Left lung (tissue), 10 donors: ENCODE measurements around the gene TROAP. TPM values are rescaled to one million over a fixed set of nuclear protein-coding genes. Genes with fewer than 3 reads are reported as not detected.

Experiments used
- ATAC-seq: fragments of 200-7000 bp; cut with Tn5 transposase; one replicate; pipeline ENCODE4 v1.9.1; 2020; ENCODE audit warnings: moderate library complexity
- DNase-seq, 4 donors: peaks; one replicate each; pipeline ENCODE4 v3.0.0-alpha.2; 2013 to 2020
- H3K27ac ChIP-seq, 2 donors: fragments of 200-600 bp; sonication (generic) in 1 of 2; one replicate each; pipeline versions ENCODE4 v1.5.0 to v1.8.0; 2020 to 2021
- H3K27me3 ChIP-seq, 2 donors: fragments of 200-600 bp; sonication (generic) in 1 of 2; one replicate each; pipeline versions ENCODE4 v1.5.0 to v1.8.0; 2020 to 2021
- H3K36me3 ChIP-seq, 2 donors: fragments of 200-600 bp; sonication (generic) in 1 of 2; one replicate each; pipeline versions ENCODE4 v1.5.0 to v1.8.0; 2020 to 2021
- H3K4me1 ChIP-seq, 2 donors: fragments of 200-600 bp; one replicate each; pipeline ENCODE4 v1.8.0; 2021
- H3K4me3 ChIP-seq, 2 donors: fragments of 200-600 bp; sonication (generic) in 1 of 2; one replicate each; pipeline versions ENCODE4 v1.5.0 to v1.8.0; 2020 to 2021; ENCODE audit warnings: mild to moderate bottlenecking in 1 of 2
- H3K9me3 ChIP-seq, 2 donors: fragments of 200-600 bp; sonication (generic) in 1 of 2; one replicate each; pipeline versions ENCODE4 v1.5.0 to v1.8.0; 2020 to 2021
- CTCF ChIP-seq, 2 donors: fragments of 200-600 bp; sonication (generic) in 1 of 2; IDR thresholded peaks; one replicate each; pipeline versions ENCODE4 v1.5.0 to v1.8.0; 2021; ENCODE audit warnings: antibody characterized with exemption in 2 of 2
- intact Hi-C, 2 donors: fragments of 100-400 bp; cut with DNase I; formaldehyde crosslinking; loops; one replicate each; pipeline versions ENCODE4 v1.11.2 to v1.14.2; 2022
- polyA plus RNA-seq, 6 donors: library from polyadenylated mRNA; unstranded; fragments of 120-200 nt; gene quantifications; one replicate each; pipeline ENCODE4 v1.2.1, GENCODE V29; 2013; ENCODE audit not compliant: insufficient read length in 6 of 6
- total RNA-seq, 2 donors: library from RNA; stranded (reverse); fragmentation: NEBNext Ultra II Directional; extraction: Animal tissue kit (Norgen Biotek cat#: 25700); gene quantifications; one replicate each; pipeline ENCODE4 v1.2.1, GENCODE V29; 2021
- donor health status: DM: no; HTN: yes; CAD: no.
- donor health status: DM: no; HTN: no; CAD: no.

Gene TROAP
- total and polyA plus RNA-seq, 8 donors: 2.4 to 43.2 (median 28.3) TPM

- Histone ChIP-seq H3K27ac (no peak overlapping the region), H3K4me3 (peak overlapping the region in 1 of 2 donors; percentile 37), H3K4me1 (peaks cover 28 to 47% of the 10 kb centered on the region in 2 donors), H3K9me3 (no peaks in the 10 kb centered on the region), H3K27me3 (peaks cover 57 to 98% of the 10 kb centered on the region in 2 donors), H3K36me3 (no peaks in the 10 kb centered on the region)
- no peak for TF ChIP-seq CTCF (IDR thresholded peaks at IDR 0.05)
- ATAC-seq (no peak), DNase-seq (no peak)
- intact Hi-C loops: loop anchor here in 1 of 2 donors (10.0 kb wide), 1 partner anchor 57 kb away; no protein-coding TSS in a partner anchor
Observed at GRCh38 chr12:49341777-49342065, 18.7 kb downstream of the TROAP start.

- DNase-seq (peak; percentile 53 to 94 (median 80)), ATAC-seq (peak; percentile 79)
- no peaks in the 10 kb centered on the region for H3K36me3 ChIP-seq
- peaks cover 57 to 98% of the 10 kb centered on the region in 2 donors for H3K27me3 ChIP-seq
- H3K9me3 ChIP-seq: no peaks in the 10 kb centered on the region
- TF ChIP-seq CTCF (IDR thresholded peaks at IDR 0.05): peak; percentile 71 to 83
- H3K4me3 ChIP-seq: peak overlapping the region; percentile 18 to 37
- intact Hi-C loops: loop anchor here in 1 of 2 donors (10.0 kb wide), 1 partner anchor 57 kb away; no protein-coding TSS in a partner anchor
- no peak overlapping the region for H3K27ac ChIP-seq
- H3K4me1 ChIP-seq: peaks cover 34 to 47% of the 10 kb centered on the region in 2 donors
Observed at GRCh38 chr12:49342066-49342913, 19.2 kb downstream of the TROAP start.

- ATAC-seq: no peak
- Histone ChIP-seq H3K4me1 (peaks cover 41 to 54% of the 10 kb centered on the region in 2 donors), H3K36me3 (no peaks in the 10 kb centered on the region), H3K27me3 (peaks cover 59 to 100% of the 10 kb centered on the region in 2 donors), H3K4me3 (peak overlapping the region in 1 of 2 donors; percentile 37), H3K27ac (no peak overlapping the region), H3K9me3 (no peaks in the 10 kb centered on the region)
- TF ChIP-seq CTCF (IDR thresholded peaks at IDR 0.05): no peak
- no peak for DNase-seq
- intact Hi-C loops: loop anchor here in 1 of 2 donors (10.0 kb wide), 1 partner anchor 58 kb away; no protein-coding TSS in a partner anchor
Observed at GRCh38 chr12:49342914-49343731, 20.1 kb downstream of the TROAP start.

GRCh38 chr12:49344486-49345050 is 21.5 kb downstream of the TROAP start:
- ATAC-seq (no peak), DNase-seq (no peak)
- Histone ChIP-seq H3K36me3 (no peaks in the 10 kb centered on the region), H3K4me1 (peaks cover 41 to 55% of the 10 kb centered on the region in 2 donors), H3K4me3 (no peak overlapping the region), H3K9me3 (no peaks in the 10 kb centered on the region), H3K27ac (no peak overlapping the region), H3K27me3 (peaks cover 59 to 100% of the 10 kb centered on the region in 2 donors)
- no peak for TF ChIP-seq CTCF (IDR thresholded peaks at IDR 0.05)
- intact Hi-C loops: loop anchor here in 1 of 2 donors (10.0 kb wide), 1 partner anchor 60 kb away; no protein-coding TSS in a partner anchor
